ENCODE data around the gene NREP.
A peak's percentile ranks its signal among the peaks of the same experiment; 100 is the strongest.
"Not testable (repeated sequence)": the region's sequence is repeated elsewhere in the genome, so short reads cannot be mapped to it uniquely, and the experiment has no call there.

Gene NREP

DNA sequence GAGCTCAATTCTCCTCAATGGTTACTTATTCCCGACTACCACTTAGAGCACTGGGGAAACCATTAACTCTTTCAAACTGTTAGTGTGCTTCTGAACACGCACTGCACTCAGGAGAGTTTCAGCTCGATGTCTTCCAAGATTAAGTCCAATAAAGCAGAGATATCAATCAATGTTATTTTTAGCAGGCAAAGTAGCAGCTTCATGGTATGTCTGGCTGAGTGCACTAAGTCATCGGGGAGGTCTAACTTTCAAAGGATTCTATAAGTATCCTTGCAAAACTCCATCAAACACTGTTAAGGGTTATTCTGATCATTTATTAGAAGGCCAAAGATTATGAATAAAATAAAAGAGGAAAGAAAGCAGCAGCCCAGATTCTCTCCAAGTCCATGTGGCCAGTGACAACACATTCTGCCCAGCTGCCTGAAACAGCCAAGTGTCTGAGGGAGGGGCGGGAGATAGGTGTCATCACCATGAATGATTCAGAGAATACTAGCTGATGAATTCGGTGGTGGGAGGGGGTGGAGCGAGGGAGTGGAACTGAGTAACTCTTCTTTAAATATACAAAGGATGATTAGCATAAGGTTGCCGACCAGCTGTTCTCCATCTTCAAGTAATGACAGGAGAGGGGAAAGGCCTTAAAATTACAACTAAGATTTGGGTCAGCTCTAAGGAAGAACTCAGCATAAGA is 21.3 kb downstream of the NREP start:
- DNase-seq = peak; percentile 94

- no peak for DNase-seq
These were observed 22.4 kb downstream of the NREP start for GRCh38 chr5:111734597-111734996.

DNA sequence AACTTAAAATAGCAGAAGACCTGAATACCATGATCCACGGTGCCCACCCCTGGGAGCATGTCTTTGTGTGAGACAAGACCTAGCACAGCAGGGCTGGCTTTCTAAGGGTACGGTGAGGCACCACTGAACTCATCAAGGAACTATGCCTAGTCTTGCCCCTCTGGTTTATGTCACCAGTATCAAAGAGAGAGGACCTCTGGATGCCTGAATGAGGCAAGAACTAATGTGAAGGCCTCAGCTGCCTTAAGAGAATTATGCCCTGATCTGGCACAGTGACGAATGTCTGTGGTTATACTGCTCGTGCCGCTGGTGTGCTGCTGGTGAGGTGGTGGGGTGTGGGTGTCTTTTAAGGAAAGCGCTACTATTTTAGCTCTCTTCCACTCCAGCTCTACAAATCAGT is 23.0 kb downstream of the NREP start:
- DNase-seq = no peak

GRCh38 chr5:111733571-111733970 is 23.4 kb downstream of the NREP start:
- DNase-seq = peak; percentile 25

DNA sequence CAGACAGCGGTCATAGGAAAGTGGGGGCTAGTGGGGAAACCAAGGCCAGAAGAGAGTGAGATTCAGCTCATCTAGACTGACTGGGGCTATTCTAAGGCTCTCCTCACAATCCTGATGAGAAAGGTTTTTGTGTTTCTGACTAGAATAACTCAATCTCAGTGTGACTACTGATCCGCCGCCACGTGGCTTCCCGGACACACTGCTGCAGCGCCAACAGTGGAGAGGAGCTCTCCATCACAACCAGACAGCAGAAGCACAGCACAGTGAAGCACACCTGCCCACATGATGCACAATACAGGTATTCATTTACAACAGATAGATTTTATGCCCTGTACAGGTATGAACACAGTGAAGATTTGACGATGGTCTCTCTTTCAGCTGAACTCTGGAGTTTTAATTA is 25.4 kb downstream of the NREP start:
- DNase-seq = no peak

- no peak for DNase-seq
These were observed 26.2 kb downstream of the NREP start for GRCh38 chr5:111730659-111731382.

- DNase-seq = no peak
These were observed 28.1 kb downstream of the NREP start for GRCh38 chr5:111728941-111729340.

- no peak for DNase-seq
These were observed 30.0 kb downstream of the NREP start for GRCh38 chr5:111726986-111727385.

GRCh38 chr5:111722140-111722539 is 34.9 kb downstream of the NREP start:
- no peak for DNase-seq

DNA sequence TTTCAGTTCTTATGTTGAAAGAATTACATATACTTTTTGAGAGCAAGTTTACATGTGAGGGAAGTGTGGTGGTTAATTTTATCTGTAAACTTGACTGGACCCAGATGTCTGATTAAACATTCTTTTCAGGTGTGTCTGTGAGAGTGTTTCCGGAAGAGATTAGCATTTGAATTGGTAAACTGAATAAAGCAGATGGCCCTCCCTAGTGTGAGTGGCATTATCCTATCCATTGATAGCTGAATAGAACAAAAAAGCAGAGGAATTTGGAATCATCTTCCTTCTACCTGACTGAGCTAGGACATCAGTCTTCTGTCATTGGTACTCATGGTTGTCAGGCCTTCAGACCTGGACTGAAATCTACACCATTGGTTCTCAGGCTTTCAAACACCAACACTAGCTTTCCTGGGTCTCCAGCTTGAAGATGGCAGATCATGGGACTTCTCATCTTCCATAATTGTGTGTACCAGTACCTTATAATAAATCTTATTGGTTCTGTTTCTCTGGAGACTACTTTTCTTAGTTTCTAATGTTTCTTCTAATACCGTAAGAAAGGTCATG is 36.6 kb downstream of the NREP start:
- peak; percentile 32 for DNase-seq

- peak; percentile 90 for DNase-seq
These were observed 37.2 kb downstream of the NREP start for GRCh38 chr5:111719773-111720172.

- DNase-seq = not testable (repeated sequence)
These were observed 40.2 kb downstream of the NREP start for GRCh38 chr5:111716789-111717188.

- DNase-seq = no peak
These were observed 49.3 kb downstream of the NREP start for GRCh38 chr5:111707630-111708164.

- DNase-seq = no peak
These were observed 50.6 kb downstream of the NREP start for GRCh38 chr5:111706345-111706744.

DNA sequence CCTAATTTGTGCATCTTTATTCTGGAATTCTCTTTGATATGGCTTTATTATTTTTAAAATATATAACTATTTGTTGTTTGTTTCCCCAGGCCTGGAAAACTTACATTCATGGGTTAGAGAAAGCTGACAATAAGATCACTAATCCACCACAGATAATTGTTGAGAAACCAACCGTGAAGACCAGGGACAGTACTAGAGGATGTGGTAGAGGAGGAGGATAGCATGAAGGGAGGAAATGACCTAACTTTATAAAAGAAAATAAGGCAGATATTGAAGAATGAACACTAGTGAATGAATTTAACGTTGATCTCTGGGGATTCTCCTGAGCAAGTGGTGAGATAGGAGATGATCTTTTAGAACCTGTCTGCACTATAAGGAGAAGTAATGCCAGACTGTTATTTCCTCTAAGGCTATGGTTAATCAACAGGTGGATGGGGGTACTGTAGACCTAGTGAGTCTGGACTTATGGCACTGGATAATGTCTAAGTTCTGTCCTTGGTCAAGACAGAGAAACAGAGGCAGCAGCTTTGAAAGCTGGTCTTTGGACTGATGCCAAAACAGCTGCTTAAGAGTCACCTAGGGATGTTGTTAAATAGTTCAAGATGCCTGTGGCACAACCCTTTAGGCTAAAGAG is 52.4 kb downstream of the NREP start:
- DNase-seq = no peak

DNA sequence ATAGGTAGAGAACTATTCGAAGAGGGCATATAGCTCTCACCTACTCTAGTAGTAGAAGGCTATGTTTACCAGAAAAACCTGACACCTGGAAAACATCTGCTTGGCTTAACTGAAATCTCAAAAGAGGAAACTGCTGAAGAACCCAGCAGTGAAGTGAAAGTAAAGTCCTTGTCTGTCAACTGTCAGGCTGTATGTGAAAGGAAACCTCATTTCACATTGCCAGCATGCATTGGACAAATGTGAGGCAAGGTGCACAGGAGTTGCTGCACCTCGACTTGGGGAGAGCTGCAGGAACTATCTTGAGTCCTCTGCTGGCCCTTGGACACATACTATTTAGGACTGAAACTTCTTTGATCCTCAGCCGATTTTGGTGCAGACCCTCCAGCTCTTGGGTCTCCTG is 53.3 kb downstream of the NREP start:
- no peak for DNase-seq

DNA sequence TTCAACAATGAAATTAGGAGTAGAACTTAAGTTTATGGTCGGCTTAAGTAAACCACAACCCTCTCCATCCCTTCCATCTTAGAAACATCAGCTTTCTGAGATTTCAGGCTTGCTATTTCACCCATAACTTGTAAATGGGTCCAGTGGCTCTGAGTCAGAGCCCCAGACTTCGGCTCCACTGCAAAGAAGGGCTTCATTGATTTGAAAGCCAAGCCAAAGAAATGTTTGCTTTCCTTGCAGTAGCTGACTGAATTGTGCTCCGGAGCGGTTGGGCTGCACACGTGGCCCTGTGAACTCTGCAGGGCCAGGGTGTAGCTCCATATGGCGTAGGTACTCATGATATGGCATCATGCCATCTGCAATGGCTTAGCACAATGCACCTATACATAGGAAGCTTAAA is 57.0 kb downstream of the NREP start:
- peak; percentile 40 for DNase-seq

DNA sequence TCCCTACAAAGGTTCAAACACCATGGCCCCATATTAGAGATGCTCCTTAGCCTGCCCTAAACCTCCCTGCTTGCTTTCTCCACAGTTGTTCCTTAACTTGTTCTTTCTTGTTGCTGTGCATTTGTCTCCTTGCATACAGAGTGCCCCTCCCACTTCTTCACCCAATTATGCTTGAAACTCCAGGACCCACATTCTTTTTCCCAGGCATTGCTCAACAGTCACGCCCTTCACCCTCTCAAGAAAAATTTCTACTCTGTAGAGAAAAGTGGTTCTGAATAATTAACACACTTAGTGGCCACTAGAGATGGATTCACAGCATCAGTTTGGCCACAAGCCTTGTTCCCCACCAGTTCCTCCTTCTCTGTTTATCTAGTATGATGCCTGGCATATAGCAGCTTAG is 57.7 kb downstream of the NREP start:
- no peak for DNase-seq

DNA sequence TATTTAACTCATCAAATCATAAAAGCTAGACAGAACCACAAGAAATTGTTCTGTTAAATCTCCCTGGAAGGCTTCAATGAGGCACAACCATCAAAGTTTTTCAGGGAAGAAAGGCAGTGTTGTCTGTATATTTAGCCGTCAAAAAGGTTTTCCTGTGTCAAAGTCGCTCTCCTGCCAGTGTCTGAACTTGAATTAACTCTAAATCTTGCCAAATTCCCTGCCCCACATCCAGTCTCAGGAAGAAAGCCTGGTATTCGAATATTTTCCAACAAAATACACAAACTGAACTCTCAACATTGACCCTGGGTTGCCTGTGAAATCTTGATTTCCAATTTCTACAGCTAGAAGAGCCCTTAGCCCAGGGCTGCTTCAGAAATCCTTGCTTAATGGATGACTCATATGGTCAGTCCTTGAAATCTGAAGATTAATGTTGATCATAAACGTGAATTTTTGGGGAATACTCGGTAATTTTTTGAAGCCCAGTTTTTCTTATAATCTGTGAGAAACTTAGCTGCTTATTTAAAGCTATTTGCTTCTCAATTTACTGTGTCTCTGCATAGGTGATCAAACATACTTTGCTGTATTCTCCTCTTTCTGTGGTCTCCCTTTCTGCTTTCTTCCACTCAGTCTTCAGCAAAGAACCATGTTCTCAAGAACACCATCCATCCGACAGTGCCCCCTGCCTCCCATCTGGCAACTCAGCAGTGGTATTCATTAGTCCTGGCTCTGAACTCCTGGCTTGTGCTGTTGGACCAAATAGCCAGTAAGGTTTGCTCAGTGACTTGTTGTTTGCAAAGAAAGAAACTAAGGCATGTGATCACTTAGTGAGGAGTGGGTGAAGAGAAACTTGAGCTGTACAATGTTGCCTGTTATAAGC is 58.9 kb downstream of the NREP start:
- DNase-seq = no peak

GRCh38 chr5:111697215-111697614 is 59.8 kb downstream of the NREP start:
- no peak for DNase-seq

DNA sequence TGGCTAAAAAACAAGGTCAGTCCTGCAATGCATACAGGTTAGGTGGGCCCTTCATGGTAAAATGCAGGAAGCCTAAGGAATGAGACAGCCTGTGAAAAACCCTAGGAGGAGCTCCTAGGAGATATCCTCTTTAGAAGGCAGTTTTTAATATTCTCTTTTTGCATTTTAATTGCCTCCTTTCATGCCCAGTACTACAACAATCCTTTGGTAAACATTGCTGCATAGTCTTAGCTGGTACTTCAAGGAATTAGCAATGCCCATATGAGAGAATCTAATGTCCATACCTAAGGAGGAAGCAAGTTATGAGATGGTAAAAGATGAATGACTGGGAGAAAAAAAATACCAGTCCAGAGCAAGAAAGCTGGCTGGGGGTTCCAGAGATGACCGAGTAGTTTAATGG is 61.0 kb downstream of the NREP start:
- DNase-seq = no peak

- no peak for DNase-seq
These were observed 62.9 kb downstream of the NREP start for GRCh38 chr5:111694133-111694532.

DNA sequence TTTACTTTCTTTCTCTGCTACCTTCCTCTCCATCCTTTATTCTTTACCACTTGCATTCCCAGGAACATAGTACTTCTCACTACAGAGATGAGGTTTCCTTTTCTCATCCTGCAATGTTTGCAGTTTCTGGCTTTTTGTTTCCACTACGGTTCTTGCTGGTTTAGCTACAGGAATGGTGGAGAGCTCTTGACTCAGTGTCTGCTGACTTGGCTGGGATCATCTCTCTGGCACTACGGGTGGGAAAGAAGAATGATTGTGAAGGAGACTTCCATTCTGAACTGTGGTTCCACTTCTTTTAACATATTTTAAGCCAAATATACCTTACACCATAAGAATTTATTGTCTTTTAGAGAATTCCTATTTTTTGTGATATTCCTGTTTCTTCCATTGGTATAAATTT is 65.1 kb downstream of the NREP start:
- no peak for DNase-seq

All from NCI-H524 treated with DMSO at 0.1 percent for 48 hours (cell line).